Measurements from ENCODE around the gene KDM2B.

The KDM2B gene

GRCh38 chr12:121535150-121536053, 45.4 kb downstream of the KDM2B start:
- TF ChIP-seq CTCF (IDR thresholded peaks at IDR 0.05; ENCODE audit: low read depth, low read length, missing control alignments), result no peak
- DNase-seq (ENCODE audit: extremely low read depth, low read depth), result no peak
- peak overlapping the region; percentile 51 for H3K4me3 ChIP-seq (replicated peaks; ENCODE audit: low read depth, low read length)

- DNase-seq (ENCODE audit: extremely low read depth, low read depth), result no peak
- no peak for TF ChIP-seq CTCF (IDR thresholded peaks at IDR 0.05; ENCODE audit: low read depth, low read length, missing control alignments)
- H3K4me3 ChIP-seq (replicated peaks; ENCODE audit: low read depth, low read length), result no peak overlapping the region
Measured at GRCh38 chr12:121534495-121535148, 46.2 kb downstream of the KDM2B start.

GRCh38 chr12:121533394-121534090, 47.3 kb downstream of the KDM2B start:
- no peak for TF ChIP-seq CTCF (IDR thresholded peaks at IDR 0.05; ENCODE audit: low read depth, low read length, missing control alignments)
- no peak overlapping the region for H3K4me3 ChIP-seq (replicated peaks; ENCODE audit: low read depth, low read length)

DNA sequence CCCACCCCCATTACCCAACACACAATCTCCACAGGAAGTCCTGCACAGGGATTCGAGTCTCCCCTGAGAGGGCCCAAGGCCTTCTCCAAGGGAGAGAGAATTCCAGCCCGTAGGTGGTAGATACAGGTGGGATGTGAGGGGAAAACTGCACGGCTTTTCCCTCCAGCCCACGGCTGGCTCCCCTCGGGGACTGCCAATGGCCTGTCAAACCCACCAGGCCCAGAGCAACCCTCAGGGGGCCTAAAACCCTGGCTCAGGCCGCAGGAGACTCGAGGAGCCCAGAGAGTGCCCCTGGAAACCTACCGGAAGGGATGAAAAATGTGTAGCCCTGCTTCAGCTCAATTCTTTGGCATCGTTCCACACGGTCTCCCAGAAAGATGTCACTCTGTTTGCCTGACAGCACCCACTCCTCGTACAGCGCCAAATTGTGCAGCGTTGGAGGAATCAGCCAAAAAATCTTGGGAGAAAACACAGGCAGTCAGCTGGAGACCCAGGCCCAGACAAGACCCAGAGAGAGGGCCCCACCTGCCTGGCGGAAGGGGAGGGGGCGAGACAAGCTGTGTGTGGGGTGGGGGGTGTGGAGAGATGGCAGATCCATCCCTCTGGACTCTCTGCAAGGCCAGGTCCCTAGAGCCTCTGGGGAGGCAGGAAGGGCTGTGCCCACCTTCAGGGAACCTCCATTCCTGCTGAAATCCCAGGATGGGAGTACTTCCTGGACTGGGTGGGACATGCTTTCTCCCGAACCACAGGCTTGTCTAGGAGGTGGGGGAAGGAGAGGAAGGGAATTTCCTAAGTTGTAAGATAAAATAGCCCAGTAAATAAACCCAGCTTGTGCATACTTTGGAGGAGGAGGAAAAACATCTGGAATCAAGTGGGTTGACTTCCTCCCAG, 48.1 kb downstream of the KDM2B start:
- peak; percentile 79 for DNase-seq (ENCODE audit: extremely low read depth, low read depth)
- no peak for TF ChIP-seq CTCF (IDR thresholded peaks at IDR 0.05; ENCODE audit: low read depth, low read length, missing control alignments)
- H3K4me3 ChIP-seq (replicated peaks; ENCODE audit: low read depth, low read length), result no peak overlapping the region; the same call in 1 of the 2 replicates

More at GRCh38 chr12:121533394-121534090, 47.3 kb downstream of the KDM2B start:
- no peak for DNase-seq (ENCODE audit: extremely low read depth, low read depth)

GRCh38 chr12:121531356-121531750, 49.5 kb downstream of the KDM2B start:
- TF ChIP-seq CTCF (IDR thresholded peaks at IDR 0.05; ENCODE audit: low read depth, low read length, missing control alignments), result no peak
- DNase-seq (ENCODE audit: extremely low read depth, low read depth), result no peak
- no peak overlapping the region for H3K4me3 ChIP-seq (replicated peaks; ENCODE audit: low read depth, low read length)
